Subcutaneous abdominal adipose tissue (tissue), 5 donors: Measurements from ENCODE around the gene SYNE2.

ENCODE experiments used
- H3K27ac ChIP-seq: one replicate; pipeline ENCODE4 v1.7.0; 2013; ENCODE audit warnings: low read depth, mild to moderate bottlenecking, inconsistent platforms, low read length, moderate library complexity
- H3K27me3 ChIP-seq, 5 donors: one replicate each; pipeline ENCODE4 v1.7.0; 2013; ENCODE audit warnings: low read length in 5 of 5, inconsistent platforms in 1 of 5; ENCODE audit not compliant: control insufficient read depth in 5 of 5, insufficient read depth in 4 of 5
- H3K36me3 ChIP-seq, 5 donors: one replicate each; pipeline ENCODE4 v1.7.0; 2013; ENCODE audit warnings: low read length in 5 of 5; ENCODE audit not compliant: control insufficient read depth in 5 of 5, insufficient read depth in 5 of 5
- H3K4me1 ChIP-seq, 5 donors: one replicate each; pipeline ENCODE4 v1.7.0; 2013; ENCODE audit warnings: low read length in 5 of 5, mild to moderate bottlenecking in 3 of 5, moderate library complexity in 1 of 5; ENCODE audit not compliant: control insufficient read depth in 5 of 5, insufficient read depth in 5 of 5
- H3K4me3 ChIP-seq, 5 donors: one replicate each; pipeline ENCODE4 v1.7.0; 2013; ENCODE audit warnings: low read length in 5 of 5, low read depth in 1 of 5
- H3K9ac ChIP-seq, 5 donors: one replicate each; pipeline ENCODE4 v1.7.0; 2013; ENCODE audit warnings: low read length in 5 of 5, mild to moderate bottlenecking in 4 of 5, moderate library complexity in 3 of 5
- H3K9me3 ChIP-seq, 5 donors: one replicate each; pipeline ENCODE4 v1.7.0; 2013; ENCODE audit warnings: low read length in 5 of 5; ENCODE audit not compliant: control insufficient read depth in 5 of 5
- donor health status: healthy.
- donor health status: healthy.
- donor health status: healthy.
- donor health status: healthy.
- donor health status: healthy.

The SYNE2 gene

GRCh38 chr14:63974176-63974575 lies 121.4 kb downstream of the SYNE2 start:
- H3K4me3 ChIP-seq = no peak overlapping the region
- H3K27me3 ChIP-seq = no peaks in the 10 kb centered on the region
- peaks cover 0 to 12% (median 5%) of the 10 kb centered on the region in 5 donors for H3K36me3 ChIP-seq
- H3K27ac ChIP-seq = no peak overlapping the region
- no peaks in the 10 kb centered on the region for H3K4me1 ChIP-seq
- no peak overlapping the region for H3K9ac ChIP-seq
- no peaks in the 10 kb centered on the region for H3K9me3 ChIP-seq

- no peaks in the 10 kb centered on the region for H3K4me1 ChIP-seq
- H3K27ac ChIP-seq = no peak overlapping the region
- peaks cover 3 to 20% (median 6%) of the 10 kb centered on the region in 5 donors for H3K36me3 ChIP-seq
- H3K4me3 ChIP-seq = no peak overlapping the region
- H3K27me3 ChIP-seq = no peaks in the 10 kb centered on the region
- H3K9ac ChIP-seq = no peak overlapping the region
- H3K9me3 ChIP-seq = no peaks in the 10 kb centered on the region
These were observed 128.8 kb downstream of the SYNE2 start for GRCh38 chr14:63981569-63981968.

GRCh38 chr14:63982156-63982555 lies 129.4 kb downstream of the SYNE2 start:
- peaks cover 3 to 20% (median 6%) of the 10 kb centered on the region in 5 donors for H3K36me3 ChIP-seq
- H3K4me3 ChIP-seq = no peak overlapping the region
- H3K4me1 ChIP-seq = no peaks in the 10 kb centered on the region
- no peaks in the 10 kb centered on the region for H3K27me3 ChIP-seq
- no peaks in the 10 kb centered on the region for H3K9me3 ChIP-seq
- no peak overlapping the region for H3K9ac ChIP-seq
- H3K27ac ChIP-seq = no peak overlapping the region

GRCh38 chr14:63982629-63983028 lies 129.8 kb downstream of the SYNE2 start:
- H3K4me3 ChIP-seq = no peak overlapping the region
- no peaks in the 10 kb centered on the region for H3K4me1 ChIP-seq
- H3K27me3 ChIP-seq = no peaks in the 10 kb centered on the region
- no peaks in the 10 kb centered on the region for H3K9me3 ChIP-seq
- H3K36me3 ChIP-seq = peaks cover 3 to 20% (median 6%) of the 10 kb centered on the region in 5 donors
- H3K9ac ChIP-seq = no peak overlapping the region
- H3K27ac ChIP-seq = no peak overlapping the region

GRCh38 chr14:63986789-63987533 lies 134.2 kb downstream of the SYNE2 start:
- Histone ChIP-seq H3K4me3 (no peak overlapping the region), H3K4me1 (no peaks in the 10 kb centered on the region), H3K36me3 (peaks cover 3 to 21% (median 9%) of the 10 kb centered on the region in 5 donors), H3K9ac (no peak overlapping the region), H3K9me3 (no peaks in the 10 kb centered on the region), H3K27me3 (no peaks in the 10 kb centered on the region), H3K27ac (no peak overlapping the region)

- Histone ChIP-seq H3K4me3 (no peak overlapping the region), H3K9me3 (no peaks in the 10 kb centered on the region), H3K36me3 (peaks cover 3 to 29% (median 11%) of the 10 kb centered on the region in 5 donors), H3K4me1 (no peaks in the 10 kb centered on the region), H3K27me3 (no peaks in the 10 kb centered on the region), H3K9ac (no peak overlapping the region), H3K27ac (no peak overlapping the region)
These were observed 135.8 kb downstream of the SYNE2 start for GRCh38 chr14:63988579-63988978.

GRCh38 chr14:63991833-63992232 lies 139.0 kb downstream of the SYNE2 start:
- Histone ChIP-seq H3K4me1 (peaks cover 0 to 7% (median 2%) of the 10 kb centered on the region in 5 donors), H3K36me3 (peaks cover 3 to 32% (median 14%) of the 10 kb centered on the region in 5 donors), H3K9ac (no peak overlapping the region), H3K27ac (no peak overlapping the region), H3K27me3 (no peaks in the 10 kb centered on the region), H3K9me3 (no peaks in the 10 kb centered on the region), H3K4me3 (no peak overlapping the region)

- Histone ChIP-seq H3K36me3 (peaks cover 12 to 42% (median 22%) of the 10 kb centered on the region in 5 donors), H3K27me3 (no peaks in the 10 kb centered on the region), H3K4me3 (no peak overlapping the region), H3K9me3 (no peaks in the 10 kb centered on the region), H3K4me1 (peaks cover 0 to 7% (median 2%) of the 10 kb centered on the region in 5 donors), H3K27ac (no peak overlapping the region), H3K9ac (no peak overlapping the region)
These were observed 140.1 kb downstream of the SYNE2 start for GRCh38 chr14:63992858-63993257.

GRCh38 chr14:63993992-63994391 lies 141.2 kb downstream of the SYNE2 start:
- H3K36me3 ChIP-seq = peaks cover 17 to 51% (median 25%) of the 10 kb centered on the region in 5 donors

GRCh38 chr14:63995285-63995684 lies 142.5 kb downstream of the SYNE2 start:
- Histone ChIP-seq H3K4me3 (no peak overlapping the region), H3K27ac (no peak overlapping the region), H3K9me3 (no peaks in the 10 kb centered on the region), H3K9ac (no peak overlapping the region), H3K27me3 (no peaks in the 10 kb centered on the region), H3K36me3 (peaks cover 26 to 63% (median 32%) of the 10 kb centered on the region in 5 donors), H3K4me1 (peaks cover 0 to 7% (median 2%) of the 10 kb centered on the region in 5 donors)

More at GRCh38 chr14:63993992-63994391, 141.2 kb downstream of the SYNE2 start:
- Histone ChIP-seq H3K9ac (no peak overlapping the region), H3K4me3 (no peak overlapping the region), H3K27ac (no peak overlapping the region), H3K9me3 (no peaks in the 10 kb centered on the region), H3K4me1 (peaks cover 0 to 7% (median 2%) of the 10 kb centered on the region in 5 donors), H3K27me3 (no peaks in the 10 kb centered on the region)
